NCI-H2227 (cell line): ENCODE measurements around the gene TIAM2.

Source experiments
- DNase-seq: peaks from one replicate; lab custom pipeline; 2025; ENCODE audit not compliant: unreplicated experiment; lab: John Stamatoyannopoulos, UW

Gene TIAM2

GRCh38 chr6:155274106-155274505, 279.0 kb downstream of the TIAM2 start:
- no peak for DNase-seq

GRCh38 chr6:155274533-155274932, 279.4 kb downstream of the TIAM2 start:
- DNase-seq = no peak

- DNase-seq = no peak
Observed at GRCh38 chr6:155275808-155276480, 280.8 kb downstream of the TIAM2 start.

- no peak for DNase-seq
Observed at GRCh38 chr6:155276638-155277037, 281.5 kb downstream of the TIAM2 start.

GRCh38 chr6:155278319-155279049, 283.4 kb downstream of the TIAM2 start:
- DNase-seq = no peak

GRCh38 chr6:155284775-155285174, 289.7 kb downstream of the TIAM2 start:
- DNase-seq = no peak

- DNase-seq = peak; percentile 60
Observed at GRCh38 chr6:155287762-155288161, 292.6 kb downstream of the TIAM2 start.

GRCh38 chr6:155290491-155290890, 295.4 kb downstream of the TIAM2 start:
- no peak for DNase-seq

- DNase-seq = no peak
Observed at GRCh38 chr6:155291291-155291690, 296.2 kb downstream of the TIAM2 start.

- no peak for DNase-seq
Observed at GRCh38 chr6:155292711-155293110, 297.6 kb downstream of the TIAM2 start.

- DNase-seq = no peak
Observed at GRCh38 chr6:155297669-155298068, 302.6 kb downstream of the TIAM2 start.

GRCh38 chr6:155301867-155302266, 306.8 kb downstream of the TIAM2 start:
- DNase-seq = no peak

- DNase-seq = no peak
Observed at GRCh38 chr6:155303361-155303870, 308.3 kb downstream of the TIAM2 start.

- no peak for DNase-seq
Observed at GRCh38 chr6:155306958-155307357, 311.8 kb downstream of the TIAM2 start.
